Erythroblast (primary cell): ENCODE data around the gene CCNY.

ENCODE experiments used
- GATA1 ChIP-seq: IDR thresholded peaks from 2 replicates; pipeline ENCODE4 v1.6.1; 2011; ENCODE audit warnings: low read depth, mild to moderate bottlenecking, control low read depth, low read length, moderate library complexity
- POLR2A ChIP-seq: IDR thresholded peaks from 2 replicates; pipeline ENCODE4 v1.6.1; 2011; ENCODE audit warnings: mild to moderate bottlenecking, low read length

- TF ChIP-seq POLR2A, result no peak
- TF ChIP-seq GATA1, result no peak
These were observed 190.4 kb downstream of the CCNY start for GRCh38 chr10:35526746-35527145.
